Glomerular visceral epithelial cell (primary cell): ENCODE results near the gene OVOL3.
"Not testable (repeated sequence)": the region's sequence is repeated elsewhere in the genome, so short reads cannot be mapped to it uniquely, and the experiment has no call there.

ENCODE experiments used
- DNase-seq: peaks from one replicate; pipeline ENCODE4 v3.0.0-alpha.2; 2016; ENCODE audit errors: extremely low spot score

OVOL3 gene

DNA sequence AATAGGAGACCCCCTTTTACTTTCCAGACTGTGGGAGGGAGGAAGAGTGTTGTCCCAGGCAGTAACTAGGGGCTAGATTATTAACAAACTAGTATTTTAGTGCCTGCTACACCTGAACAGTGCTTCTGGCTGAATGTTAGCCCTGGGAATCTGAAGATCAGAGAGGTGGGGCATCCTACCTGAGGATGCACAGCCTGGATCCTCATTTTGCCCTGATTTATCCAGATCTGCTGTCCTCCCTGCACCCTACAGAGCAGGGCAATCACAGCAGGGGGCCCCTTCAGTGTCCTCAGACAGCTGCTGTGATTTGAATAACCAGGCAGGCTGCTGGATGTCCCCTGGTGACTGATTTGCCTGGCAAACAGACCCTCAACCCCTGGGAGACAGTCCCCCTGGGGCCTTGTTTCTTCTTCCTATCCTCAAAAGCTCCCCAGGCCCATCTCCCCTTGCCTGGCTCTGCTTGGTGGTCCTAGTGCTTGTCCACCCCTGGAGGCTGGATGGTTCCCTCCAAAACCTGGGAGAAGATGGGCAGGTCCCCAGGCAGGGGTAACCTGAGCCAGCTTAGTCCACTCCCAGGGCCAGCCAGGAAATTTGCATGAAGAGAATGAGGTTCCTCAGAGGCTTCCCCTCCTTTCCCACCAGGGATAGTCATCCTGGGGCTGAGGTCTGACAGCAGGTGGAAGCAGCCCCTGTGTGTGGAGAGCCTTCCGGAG, at the start of gene OVOL3:
OVOL3 (plus strand) TSS at position 657 of the 713 bp plus-strand sequence. CDS start 60 bp downstream, outside the sequence.
- DNase-seq = no peak

DNA sequence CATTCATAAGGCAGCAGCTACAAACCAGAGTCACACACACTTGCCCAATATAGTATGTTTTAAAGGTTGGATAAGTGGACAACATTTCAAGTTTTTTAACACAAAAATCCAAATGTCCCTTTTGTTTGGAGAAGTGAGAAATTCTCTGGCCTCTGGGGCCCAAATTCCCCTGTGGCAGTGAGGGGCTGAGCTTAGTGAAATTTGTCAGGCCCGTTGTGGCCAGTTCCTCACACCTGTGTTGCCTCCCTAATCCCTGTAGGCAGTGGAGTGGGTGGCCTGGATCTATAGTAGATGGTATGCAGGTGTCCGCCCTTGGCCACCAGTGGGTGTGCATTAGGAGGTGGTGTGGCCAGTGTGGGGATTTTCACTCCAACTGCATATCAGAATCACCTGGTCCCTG, 49.6 kb upstream of the OVOL3 start:
- DNase-seq = no peak

DNA sequence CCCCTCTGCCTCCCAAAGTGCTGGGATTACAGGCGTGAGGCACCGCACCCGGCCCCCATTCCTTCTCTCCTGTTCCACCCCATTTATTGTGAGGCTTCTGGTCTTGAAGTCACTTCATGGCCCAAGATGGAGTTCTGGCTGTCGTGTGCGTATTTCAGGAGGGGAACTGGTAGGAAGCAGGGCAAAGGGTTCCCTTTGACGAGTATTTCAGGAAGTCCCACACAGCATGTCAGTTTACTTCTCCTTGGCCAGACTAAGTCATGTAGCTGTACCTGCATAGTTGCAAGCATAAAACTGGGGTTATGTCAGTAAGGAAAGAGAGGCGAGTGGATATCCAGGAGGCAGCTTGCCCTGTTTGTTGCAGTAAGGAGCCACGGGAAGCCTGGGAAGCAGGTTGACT, 46.1 kb upstream of the OVOL3 start:
- no peak for DNase-seq

DNA sequence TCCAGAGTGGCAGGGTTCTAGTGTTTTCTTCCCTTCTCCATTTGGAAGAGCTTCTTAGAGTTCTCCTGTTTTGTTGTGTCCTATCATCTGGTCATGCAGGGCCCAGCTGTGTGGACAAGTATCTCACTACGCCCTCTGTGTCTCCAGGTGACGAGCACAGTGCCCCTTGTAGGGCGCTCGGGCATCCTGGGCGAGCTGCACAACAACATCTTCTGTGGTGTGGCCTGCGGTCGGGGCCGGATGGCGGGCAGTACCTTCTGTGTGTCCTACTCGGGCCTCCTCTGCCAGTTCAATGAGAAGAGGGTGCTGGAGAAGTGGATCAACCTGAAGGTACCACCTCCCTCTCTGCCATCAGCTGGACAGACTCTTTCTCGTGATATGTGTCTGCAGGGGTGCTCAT, 43.3 kb upstream of the OVOL3 start:
- DNase-seq = no peak

DNA sequence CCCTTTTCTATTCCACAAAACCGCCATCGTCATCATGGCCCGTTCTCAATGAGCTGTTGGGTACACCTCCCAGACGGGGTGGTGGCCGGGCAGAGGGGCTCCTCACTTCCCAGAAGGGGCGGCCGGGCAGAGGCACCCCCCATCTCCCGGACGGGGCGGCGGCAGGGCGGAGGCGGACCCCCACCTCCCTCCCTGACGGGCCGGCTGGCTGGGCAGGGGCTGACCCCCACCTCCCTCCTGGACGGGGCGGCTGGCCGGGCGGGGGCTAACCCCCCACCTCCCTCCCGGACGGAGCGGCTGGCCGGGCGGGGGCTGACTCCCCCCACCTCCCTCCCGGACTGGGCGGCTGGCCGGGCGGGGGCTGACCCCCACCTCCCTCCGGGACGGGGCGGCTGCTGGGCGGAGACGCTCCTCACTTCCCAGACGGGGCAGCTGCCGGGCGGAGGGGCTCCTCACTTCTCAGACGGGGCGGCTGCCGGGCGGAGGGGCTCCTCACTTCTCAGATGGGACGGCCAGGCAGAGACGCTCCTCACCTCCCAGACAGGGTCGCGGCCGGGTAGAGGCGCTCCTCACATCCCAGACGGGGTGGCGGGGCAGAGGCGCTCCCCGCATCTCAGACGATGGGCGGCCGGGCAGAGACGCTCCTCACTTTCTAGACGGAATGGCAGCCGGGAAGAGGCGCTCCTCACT, 42.0 kb upstream of the OVOL3 start:
- not testable (repeated sequence) for DNase-seq

DNA sequence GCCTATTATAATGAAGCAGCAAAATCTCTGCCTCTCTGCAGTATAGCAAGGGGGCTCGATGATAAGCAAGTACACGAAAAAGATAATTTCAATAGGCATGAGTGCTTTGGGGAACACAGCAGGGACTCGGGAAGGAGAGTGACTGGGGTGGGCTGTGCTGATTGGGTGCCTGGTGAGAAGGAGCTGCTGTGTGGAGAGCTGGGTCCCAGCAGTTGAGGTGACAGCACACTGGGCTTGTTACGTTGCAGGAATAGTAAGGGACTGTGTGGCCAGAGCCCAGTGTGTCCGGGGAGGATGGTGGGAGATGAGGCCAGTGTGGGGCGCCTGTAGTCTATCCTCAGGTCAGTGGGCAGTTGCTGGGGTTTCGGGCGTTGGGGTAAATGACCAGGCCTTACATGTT, 38.9 kb upstream of the OVOL3 start:
- no peak for DNase-seq

DNA sequence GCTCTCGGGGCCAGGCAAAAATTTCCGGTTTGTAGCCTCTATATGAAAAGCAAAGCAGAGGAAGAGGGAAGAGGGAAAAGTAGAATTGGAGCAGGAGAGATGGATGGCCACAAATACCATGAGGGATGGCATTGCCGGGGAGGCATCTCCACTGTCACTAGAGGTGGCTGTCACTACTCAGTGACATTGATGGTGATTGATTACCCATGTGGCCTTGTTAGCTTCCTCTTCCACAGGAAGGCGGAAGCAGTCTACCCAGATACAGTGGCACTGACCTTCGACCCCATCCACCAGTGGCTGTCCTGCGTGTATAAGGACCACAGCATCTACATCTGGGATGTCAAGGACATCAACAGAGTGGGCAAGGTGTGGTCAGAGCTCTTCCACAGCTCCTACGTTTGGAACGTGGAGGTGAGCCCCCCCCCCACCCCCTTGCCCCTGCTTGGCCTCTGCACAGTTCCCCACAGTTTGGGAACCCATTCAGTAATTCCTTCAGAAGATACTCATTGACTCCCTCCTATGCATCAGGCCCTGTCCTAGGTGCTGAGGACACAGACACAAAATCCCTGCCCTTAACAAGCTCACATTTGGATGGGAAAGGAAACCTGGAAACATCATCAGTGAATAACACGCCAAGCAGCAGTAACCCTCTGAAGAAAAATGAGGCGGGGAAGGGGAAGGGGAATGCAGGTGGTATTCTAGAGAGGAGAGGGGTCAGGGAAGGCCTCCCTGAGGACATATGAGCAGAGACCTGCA, 37.6 kb upstream of the OVOL3 start:
- no peak for DNase-seq

DNA sequence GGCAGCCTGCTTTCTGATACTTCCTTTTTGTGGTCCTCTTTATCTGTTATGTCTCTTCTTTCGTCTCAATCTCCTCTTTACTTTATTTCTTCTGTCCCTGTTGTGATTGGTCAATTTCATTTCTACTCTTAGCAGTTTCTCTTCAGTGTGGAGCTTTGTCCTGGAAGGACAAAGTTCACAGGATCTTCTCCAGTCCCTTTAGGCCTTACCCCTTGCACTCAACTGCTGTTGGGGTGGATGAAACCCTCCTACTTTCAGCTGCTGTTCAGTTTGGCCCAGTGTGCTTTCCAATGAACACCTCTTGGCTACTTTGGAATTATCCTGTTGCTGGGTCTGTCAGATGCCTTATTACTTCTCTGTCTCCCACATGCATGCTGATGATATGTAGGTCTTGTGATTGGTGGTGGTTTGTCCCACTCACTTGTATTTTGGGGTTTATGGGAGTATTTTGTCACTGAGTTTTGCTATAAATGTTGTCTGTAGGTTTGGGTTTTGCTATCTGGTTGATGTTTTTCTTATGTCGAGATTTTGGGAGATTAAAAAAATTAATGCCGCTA, 31.5 kb upstream of the OVOL3 start:
- DNase-seq = no peak

DNA sequence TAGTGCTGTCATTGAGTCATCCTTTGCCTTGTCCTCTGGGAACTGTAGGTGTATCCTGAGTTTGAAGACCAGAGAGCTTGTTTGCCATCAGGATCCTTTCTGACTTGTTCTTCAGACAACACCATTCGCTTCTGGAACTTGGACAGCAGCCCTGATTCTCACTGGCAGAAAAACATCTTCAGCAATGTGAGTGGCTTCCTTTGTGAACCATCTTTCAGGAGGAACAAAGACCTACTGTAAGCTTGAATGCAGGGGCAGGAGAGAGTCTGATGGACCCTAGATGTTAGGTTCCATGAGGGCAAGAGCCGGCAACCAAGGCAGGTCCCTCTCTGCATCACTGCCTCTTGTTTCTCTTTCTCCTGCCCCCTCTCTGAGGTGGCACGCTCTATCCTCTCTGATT, 29.6 kb upstream of the OVOL3 start:
- DNase-seq = no peak

DNA sequence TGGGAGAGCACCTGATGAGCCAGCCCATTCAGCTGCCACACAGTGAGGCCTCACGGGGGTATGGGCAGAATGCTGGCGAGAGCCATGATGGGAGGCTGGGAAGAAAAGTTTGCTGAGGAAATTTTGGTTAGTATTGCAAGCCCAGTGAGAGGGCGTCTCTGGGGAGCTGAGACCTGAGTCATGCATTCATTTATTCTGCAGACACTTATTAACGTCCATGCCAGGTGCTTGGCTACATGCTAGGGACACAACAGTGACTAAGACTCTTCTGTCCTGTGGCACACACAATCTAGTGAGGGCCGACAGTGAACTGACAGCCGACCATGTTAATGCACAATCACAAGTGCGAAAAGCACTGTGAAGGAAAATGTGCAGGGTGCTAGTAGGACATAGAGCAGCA, 29.0 kb upstream of the OVOL3 start:
- DNase-seq = no peak

DNA sequence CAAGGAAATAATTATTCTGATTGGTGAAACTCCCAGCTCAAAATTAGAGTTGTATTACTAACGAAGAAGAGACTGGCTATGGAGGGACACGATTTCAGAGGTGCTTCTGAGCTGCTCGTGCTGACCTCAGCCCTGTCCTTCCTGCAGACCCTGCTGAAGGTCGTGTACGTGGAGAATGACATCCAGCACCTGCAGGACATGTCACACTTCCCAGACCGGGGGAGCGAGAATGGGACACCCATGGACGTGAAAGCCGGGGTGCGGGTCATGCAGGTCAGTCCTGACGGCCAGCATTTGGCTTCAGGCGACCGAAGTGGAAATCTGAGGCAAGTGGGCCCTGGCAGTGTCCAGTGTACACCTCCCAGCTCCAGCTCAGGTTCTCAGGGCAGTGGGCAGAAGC, 28.0 kb upstream of the OVOL3 start:
- DNase-seq = no peak

DNA sequence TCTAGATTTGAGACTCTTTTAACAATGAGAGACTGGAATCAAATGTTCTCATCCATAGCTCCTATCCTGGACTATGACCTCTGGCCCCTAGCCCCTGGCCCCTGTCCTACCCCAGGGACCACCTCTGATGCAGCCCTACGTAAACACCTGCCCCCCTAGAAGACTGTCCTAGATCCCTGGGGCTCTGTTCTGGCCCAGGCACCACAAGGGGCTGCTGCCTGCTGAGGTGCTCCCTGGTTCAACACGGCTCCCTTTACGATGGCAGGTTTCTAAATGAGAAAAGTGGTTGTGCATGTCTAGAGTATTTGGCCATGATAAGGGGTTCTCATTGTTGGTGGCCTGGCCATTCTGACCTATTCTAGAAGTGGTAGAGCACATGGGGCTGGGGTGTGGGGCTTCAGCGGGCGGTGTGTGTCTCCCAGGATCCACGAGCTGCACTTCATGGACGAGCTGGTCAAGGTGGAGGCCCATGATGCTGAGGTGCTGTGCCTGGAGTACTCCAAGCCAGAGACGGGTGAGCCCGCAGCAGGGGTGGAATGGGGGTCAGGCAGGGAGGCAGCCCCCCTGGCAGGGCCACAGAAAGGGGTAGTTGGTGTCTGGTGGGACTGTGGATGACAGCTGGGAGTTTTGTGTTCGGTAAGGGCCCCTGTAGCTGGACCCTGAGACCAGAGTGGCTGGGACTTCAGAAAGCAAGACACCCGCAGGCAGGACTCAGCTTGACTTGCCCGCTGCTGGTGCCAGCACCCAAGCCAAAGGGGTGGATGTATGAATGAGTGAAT, 26.5 kb upstream of the OVOL3 start:
- DNase-seq = no peak

DNA sequence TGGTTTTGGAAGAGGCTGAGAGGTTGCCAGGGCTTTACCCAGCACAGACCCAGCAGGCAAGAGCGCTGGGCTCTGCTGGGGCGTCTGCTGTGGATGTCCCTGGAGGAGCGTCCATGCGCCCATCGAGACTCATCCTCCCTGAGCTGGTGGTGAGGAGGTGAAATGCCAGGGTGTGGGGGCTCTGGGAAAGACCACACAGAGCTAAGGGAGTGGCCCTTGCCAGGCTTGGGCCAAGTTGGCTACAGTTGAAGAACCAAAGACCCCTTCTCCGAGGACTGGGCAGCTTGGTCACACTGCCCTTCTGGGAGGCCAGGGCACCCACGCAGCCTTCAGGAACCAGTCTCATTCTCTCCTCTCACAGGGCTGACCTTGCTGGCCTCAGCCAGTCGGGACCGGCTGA, 24.6 kb upstream of the OVOL3 start:
- no peak for DNase-seq

DNA sequence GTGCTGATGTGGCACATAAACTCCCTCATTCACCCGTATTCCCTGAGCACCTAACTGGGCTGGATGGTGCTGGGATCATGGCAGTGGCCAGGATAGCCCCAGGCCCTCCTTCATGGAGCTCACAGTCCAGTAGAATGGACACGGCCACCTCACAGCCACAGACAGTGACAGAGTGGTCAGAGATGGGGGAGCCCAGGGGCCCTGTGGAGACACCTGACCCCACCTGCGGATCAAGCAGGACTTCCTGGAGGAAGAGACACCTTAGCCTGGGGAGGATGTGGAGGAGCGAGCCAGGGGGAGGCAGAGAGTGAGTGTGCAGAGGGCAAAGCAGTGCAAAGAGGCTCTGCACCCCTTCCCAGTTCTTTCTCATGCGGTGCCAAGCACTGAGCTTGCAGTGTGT, 21.1 kb upstream of the OVOL3 start:
- no peak for DNase-seq

DNA sequence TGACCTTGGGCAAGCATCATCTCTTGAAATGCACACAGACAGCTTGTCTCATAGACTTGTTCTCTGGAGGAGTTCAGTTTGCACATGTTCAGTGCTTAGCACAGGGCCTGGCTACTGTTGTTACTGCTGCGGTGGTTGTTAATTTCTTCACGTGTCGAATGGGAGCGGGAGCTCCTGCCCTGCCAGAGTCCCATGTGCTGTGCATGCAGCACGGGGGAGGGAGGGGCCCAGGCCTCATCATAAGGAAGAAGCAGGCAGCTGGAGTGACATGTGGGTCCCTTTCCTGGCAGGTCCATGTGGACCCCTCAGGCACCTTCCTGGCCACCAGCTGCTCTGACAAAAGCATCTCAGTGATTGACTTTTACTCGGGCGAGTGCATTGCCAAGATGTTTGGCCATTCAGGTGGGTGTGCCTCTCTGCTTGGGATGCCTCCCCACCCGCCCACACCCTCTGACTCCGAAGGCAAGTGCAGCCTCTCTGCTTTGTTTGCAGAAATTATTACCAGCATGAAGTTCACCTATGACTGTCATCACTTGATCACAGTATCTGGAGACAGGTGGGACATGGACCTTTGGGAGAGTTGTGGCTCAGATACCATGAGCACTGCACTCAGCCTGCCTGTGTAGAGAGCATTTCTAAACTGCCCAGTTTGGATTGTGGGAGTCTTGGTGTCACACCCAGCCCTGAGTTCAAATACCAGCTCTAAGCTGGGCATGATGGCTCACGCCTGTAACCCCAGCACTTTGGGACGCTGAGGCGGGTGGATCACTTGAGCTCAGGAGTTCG, 19.8 kb upstream of the OVOL3 start:
- DNase-seq = no peak

DNA sequence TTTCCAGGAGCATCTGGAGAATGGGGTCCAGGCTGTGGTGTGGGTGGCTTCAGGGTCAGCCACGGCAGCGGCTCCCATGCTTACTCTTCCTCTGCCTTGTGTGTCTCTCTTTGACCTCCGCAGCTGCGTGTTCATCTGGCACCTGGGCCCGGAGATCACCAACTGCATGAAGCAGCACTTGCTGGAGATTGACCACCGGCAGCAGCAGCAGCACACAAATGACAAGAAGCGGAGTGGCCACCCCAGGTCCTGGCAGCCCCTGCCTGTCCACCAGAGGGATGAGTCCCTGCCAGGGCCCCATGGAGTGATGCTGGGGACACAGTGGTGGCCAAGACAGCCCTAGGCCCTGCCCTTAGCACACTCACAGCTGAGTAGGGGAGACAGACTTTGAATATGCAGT, 18.4 kb upstream of the OVOL3 start:
- no peak for DNase-seq

DNA sequence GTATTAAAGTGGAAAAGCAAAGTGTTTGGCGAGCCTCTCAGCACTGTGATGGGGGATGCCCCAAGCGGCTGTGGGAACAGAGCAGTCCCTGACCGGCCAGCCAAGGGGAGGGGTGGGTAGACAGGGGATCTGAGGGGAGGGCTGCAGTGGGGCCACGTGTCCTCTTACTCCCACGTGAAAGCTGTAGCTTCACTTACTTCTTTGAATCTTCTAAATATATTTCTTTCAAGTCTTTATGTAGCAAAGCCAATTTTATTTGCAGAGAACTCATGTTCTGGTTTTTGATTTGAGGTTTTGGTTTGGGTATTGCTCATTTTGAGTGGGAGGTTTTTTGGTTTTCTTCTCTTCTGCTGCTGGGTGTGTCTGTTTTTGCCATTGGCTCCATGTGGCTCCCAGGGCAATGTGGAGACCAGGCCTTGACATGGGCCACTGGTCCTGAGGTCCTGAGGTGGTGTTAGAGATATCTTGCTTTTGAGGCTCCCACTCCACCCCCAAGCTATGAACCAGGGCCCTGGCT, 17.7 kb upstream of the OVOL3 start:
- no peak for DNase-seq

DNA sequence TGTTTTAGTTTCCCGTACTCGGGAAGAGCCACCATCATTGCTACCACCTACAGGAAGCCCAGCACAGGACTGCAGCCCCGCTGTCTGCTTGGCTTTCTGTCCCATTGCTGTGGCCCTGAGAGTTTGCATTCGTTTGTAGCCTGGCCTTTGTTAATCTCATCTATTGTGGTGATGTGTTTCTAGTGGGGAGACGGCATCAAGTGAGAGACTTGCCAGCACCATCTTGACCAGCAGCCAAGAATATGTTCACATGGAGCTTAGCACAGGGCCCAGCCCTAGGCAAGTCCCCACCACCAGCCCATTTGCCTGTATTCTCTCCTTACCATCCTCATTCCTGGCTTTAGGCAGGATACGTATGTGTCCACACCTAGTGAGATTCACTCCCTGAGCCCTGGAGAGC, 17.3 kb upstream of the OVOL3 start:
- no peak for DNase-seq

DNA sequence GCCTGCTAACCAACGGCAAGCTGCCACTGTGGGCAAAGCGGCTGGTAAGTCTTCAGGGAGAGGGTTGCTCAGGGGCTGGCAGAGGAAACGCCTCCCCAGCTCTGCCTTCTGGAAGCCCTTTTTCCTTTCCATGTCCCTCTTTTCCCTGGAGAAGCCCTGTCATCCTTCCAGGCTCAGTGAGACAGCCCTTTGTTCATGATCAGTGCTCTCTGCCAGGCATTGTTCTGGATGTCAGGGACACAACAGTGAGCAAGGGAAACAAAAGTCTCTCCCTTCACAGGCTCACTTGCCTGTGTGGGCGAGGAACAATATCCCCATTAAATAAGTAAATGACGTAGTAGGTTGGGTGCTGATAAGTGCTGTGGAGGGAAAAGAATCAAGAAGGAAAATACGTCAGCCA, 13.9 kb upstream of the OVOL3 start:
- no peak for DNase-seq

DNA sequence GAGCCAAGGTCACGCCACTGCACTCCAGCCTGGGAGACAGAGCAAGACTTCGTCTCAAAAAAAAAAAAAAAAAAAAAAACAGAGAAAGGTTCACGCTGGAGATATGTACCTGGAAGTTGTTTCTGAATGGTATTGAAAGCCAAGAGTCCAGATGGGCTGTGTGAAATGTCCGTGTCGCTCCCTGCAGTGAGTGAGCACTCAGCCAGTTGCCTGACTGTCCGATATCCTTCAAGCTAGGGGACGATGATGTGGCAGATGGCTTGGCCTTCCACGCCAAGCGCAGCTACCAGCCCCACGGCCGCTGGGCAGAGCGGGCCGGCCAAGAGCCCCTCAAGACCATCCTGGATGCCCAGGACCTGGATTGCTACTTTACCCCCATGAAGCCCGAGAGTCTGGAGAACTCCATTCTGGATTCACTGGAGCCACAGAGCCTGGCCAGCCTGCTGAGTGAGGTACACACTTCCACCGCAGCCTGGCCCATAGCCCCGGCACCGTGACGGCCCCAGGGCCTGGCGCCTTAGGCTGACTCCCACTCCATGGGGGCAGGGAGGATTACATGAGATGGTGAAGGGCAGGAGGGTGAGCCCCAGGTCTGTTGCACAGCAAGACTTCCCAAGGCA, 11.7 kb upstream of the OVOL3 start:
- no peak for DNase-seq
